Loucy (cell line): ENCODE measurements around the gene SMIM44.

Experiments used
- H2AFZ ChIP-seq: fragments of 200-600 bp; sonication (generic); 2 replicates; pipeline ENCODE4 v1.6.0; 2016; ENCODE audit warnings: antibody characterized with exemption, mild to moderate bottlenecking, low read length, moderate library complexity
- H3F3A ChIP-seq: fragments of 200-600 bp; 2 replicates; pipeline ENCODE4 v1.6.0; 2016; ENCODE audit warnings: antibody characterized with exemption, low read depth, mild to moderate bottlenecking
- H3K27me3 ChIP-seq: fragments of 200-600 bp; sonication (generic); 2 replicates; pipeline ENCODE4 v1.6.1; 2014; ENCODE audit warnings: low read length, mild to moderate bottlenecking; ENCODE audit not compliant: insufficient read depth, poor library complexity, severe bottlenecking
- H3K36me3 ChIP-seq: fragments of 200-600 bp; sonication (generic); 2 replicates; pipeline ENCODE4 v1.6.1; 2016; ENCODE audit warnings: low read length; ENCODE audit not compliant: insufficient read depth
- H3K4me1 ChIP-seq: fragments of 200-600 bp; sonication (generic); 2 replicates; pipeline ENCODE4 v1.5.1; 2014; ENCODE audit warnings: low read length, mild to moderate bottlenecking; ENCODE audit not compliant: insufficient read depth, poor library complexity, severe bottlenecking
- H3K4me2 ChIP-seq: fragments of 200-600 bp; sonication (generic); 2 replicates; pipeline ENCODE4 v1.6.0; 2014; ENCODE audit warnings: antibody characterized with exemption, low read length, low read depth, mild to moderate bottlenecking; ENCODE audit not compliant: poor library complexity, severe bottlenecking
- H3K4me3 ChIP-seq: fragments of 200-600 bp; sonication (generic); 2 replicates; pipeline ENCODE4 v1.5.1; 2014; ENCODE audit warnings: low read length, mild to moderate bottlenecking, mixed read lengths; ENCODE audit not compliant: poor library complexity, severe bottlenecking
- H3K79me2 ChIP-seq: fragments of 200-600 bp; sonication (generic); 2 replicates; pipeline ENCODE4 v1.6.1; 2014; ENCODE audit warnings: low read length; ENCODE audit not compliant: insufficient read depth
- H3K9ac ChIP-seq: fragments of 200-600 bp; sonication (generic); 2 replicates; pipeline ENCODE4 v1.6.0; 2014; ENCODE audit warnings: mild to moderate bottlenecking, low read depth, low read length, moderate library complexity; ENCODE audit not compliant: poor library complexity, severe bottlenecking
- H3K9me2 ChIP-seq: fragments of 200-600 bp; sonication (generic); replicated peaks from 2 replicates; pipeline ENCODE4 v1.6.1; 2016; ENCODE audit warnings: low read depth, low read length, mixed read lengths
- H3K9me3 ChIP-seq: fragments of 200-600 bp; sonication (generic); 2 replicates; pipeline ENCODE4 v1.6.1; 2014; ENCODE audit warnings: mild to moderate bottlenecking, antibody characterized with exemption, low read length, low read depth; ENCODE audit not compliant: insufficient read depth
- H4K20me1 ChIP-seq: fragments of 200-600 bp; sonication (generic); 2 replicates; pipeline ENCODE4 v1.6.0; 2014; ENCODE audit warnings: antibody characterized with exemption, low read length, mild to moderate bottlenecking; ENCODE audit not compliant: insufficient read depth, poor library complexity, severe bottlenecking
- CTCF ChIP-seq: fragments of 200-600 bp; sonication (generic); conservative IDR thresholded peaks from 2 replicates; pipeline ENCODE4 v1.5.1; 2014; ENCODE audit warnings: mild to moderate bottlenecking, antibody characterized with exemption, low read length
- EZH2phosphoT487 ChIP-seq: fragments of 200-600 bp; IDR thresholded peaks from 2 replicates; pipeline ENCODE4 v1.6.1; 2018; ENCODE audit warnings: antibody characterized with exemption, mild to moderate bottlenecking, moderate library complexity, borderline replicate concordance

SMIM44 gene

DNA sequence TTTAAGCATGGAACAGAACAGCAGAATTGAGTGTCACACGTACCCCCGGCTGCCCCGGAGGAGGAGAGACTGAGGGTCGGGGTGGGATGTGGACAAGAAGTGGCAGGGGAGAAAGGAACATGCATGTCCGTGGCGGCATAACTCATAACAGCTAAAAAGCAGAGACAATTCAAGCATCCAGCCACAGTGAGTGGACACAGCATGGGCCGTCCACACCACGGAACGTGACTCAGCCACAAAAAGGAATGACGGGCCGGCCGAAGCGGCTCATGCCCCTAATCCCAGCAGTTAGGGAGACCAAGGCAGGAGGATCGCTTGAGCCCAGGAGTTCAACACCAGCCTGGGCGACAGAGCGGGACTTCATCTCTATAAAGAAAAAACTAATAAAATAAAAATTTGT, 9.7 kb upstream of the SMIM44 start:
- peaks cover 5% of the 10 kb centered on the region; the same call in 1 of the 2 replicates for H3K36me3 ChIP-seq
- no peaks in the 10 kb centered on the region for H4K20me1 ChIP-seq
- H3K9me2 ChIP-seq: no peaks in the 10 kb centered on the region
- TF ChIP-seq EZH2phosphoT487 (no peak), CTCF (no peak)
- no peak overlapping the region for H3K9ac ChIP-seq
- no peak overlapping the region for H3K4me2 ChIP-seq
- no peaks in the 10 kb centered on the region for H3K9me3 ChIP-seq
- no peak overlapping the region for H3K4me3 ChIP-seq
- no peaks in the 10 kb centered on the region for H3F3A ChIP-seq
- H3K4me1 ChIP-seq: no peaks in the 10 kb centered on the region
- H2AFZ ChIP-seq: no peak overlapping the region
- H3K27me3 ChIP-seq: no peaks in the 10 kb centered on the region
- peaks cover 3% of the 10 kb centered on the region; the same call in 1 of the 2 replicates for H3K79me2 ChIP-seq

DNA sequence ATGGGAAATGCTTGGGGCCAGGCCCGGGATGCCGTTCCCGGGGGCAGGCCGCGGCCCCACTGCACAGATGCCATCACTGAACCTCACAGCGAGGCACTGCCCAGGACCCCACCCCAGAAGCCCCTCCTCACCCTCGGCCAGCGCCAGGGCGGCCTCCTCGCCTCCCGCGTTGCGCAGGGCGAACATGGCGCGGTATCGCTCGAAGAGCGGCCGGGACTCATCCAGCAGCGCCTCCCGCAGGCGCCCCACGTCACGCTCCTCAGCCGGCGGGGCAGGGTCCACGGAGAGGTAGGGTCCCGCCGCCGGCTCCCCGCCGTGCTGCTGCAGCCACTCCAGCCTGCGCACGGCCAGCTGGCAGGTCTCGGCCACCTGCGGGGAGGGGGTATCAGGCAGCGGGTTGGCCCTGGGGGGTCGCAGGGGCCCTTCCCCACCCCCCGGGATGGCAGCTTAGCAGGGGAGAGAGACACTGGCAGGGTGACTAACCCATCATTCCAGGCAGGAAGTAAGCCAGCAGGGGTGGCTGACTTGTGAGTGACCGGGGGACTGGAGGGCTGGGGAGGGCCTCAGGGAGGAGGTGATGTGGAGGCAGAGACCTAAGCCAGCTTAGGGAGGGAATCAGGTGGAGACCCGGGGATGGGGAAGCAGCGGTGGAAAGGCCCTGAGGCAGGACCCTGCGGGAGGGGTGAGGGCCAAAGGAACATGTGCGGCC, 9.0 kb upstream of the SMIM44 start:
- H3K9me2 ChIP-seq: no peaks in the 10 kb centered on the region
- no peak overlapping the region for H3K4me2 ChIP-seq
- H4K20me1 ChIP-seq: no peaks in the 10 kb centered on the region
- H3K9me3 ChIP-seq: no peaks in the 10 kb centered on the region
- no peaks in the 10 kb centered on the region for H3K4me1 ChIP-seq
- H2AFZ ChIP-seq: no peak overlapping the region
- no peaks in the 10 kb centered on the region for H3F3A ChIP-seq
- no peak overlapping the region for H3K9ac ChIP-seq
- H3K4me3 ChIP-seq: no peak overlapping the region
- peaks cover 5% of the 10 kb centered on the region; the same call in 1 of the 2 replicates for H3K36me3 ChIP-seq
- TF ChIP-seq EZH2phosphoT487: no peak
- no peak for TF ChIP-seq CTCF
- H3K79me2 ChIP-seq: peaks cover 2% of the 10 kb centered on the region; the same call in 1 of the 2 replicates
- H3K27me3 ChIP-seq: no peaks in the 10 kb centered on the region

DNA sequence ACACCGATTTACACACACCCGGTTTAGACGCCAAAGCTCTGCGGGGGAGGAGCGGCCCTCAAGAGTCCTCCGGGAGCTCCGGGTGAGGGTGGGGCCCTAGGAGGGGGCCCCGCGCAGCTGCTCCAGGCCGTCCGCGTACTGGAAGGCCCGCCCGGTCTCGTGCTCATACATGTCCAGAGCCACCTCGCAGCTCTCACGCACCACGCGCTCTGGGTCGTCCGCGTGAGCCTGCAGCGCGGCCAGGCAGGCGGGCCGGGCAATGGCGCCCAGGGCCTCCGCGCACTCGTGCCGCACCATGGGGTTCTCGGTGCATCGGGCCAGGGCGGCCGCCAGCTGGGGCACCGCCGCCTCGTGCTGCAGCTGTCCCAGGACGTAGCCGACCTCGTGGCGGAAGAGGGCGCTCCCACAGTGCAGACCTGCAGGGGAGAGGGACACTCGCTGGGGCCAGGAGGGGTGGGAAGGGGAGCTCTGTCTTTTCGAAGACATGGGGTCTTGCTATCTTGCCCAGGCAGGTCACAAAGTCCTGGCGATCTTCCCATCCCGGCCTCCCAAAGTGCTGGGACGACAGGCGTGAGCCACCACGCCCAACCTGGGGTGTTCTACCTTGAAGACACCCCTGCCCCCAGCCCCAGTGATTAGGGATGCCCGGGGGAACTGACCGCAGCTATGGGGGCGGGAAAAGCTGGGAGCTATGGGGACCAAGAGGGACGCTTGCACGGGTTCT, 8.3 kb upstream of the SMIM44 start:
- Histone ChIP-seq H3K27me3 (no peaks in the 10 kb centered on the region), H4K20me1 (no peaks in the 10 kb centered on the region), H3K9me3 (no peaks in the 10 kb centered on the region), H3K9me2 (no peaks in the 10 kb centered on the region), H3K36me3 (peaks cover 5% of the 10 kb centered on the region; the same call in 1 of the 2 replicates), H3F3A (no peaks in the 10 kb centered on the region), H3K9ac (no peak overlapping the region), H3K4me3 (no peak overlapping the region), H3K4me1 (no peaks in the 10 kb centered on the region), H3K79me2 (no peaks in the 10 kb centered on the region), H3K4me2 (no peak overlapping the region), H2AFZ (no peak overlapping the region)
- TF ChIP-seq CTCF: no peak
- no peak for TF ChIP-seq EZH2phosphoT487
